PC-9 (cell line): Measurements from ENCODE around the gene NEUROG2.
"Not testable (repeated sequence)": the region's sequence is repeated elsewhere in the genome, so short reads cannot be mapped to it uniquely, and the experiment has no call there.

Experiments
- EZH2 ChIP-seq: fragments of 200-600 bp; sonication (generic); IDR thresholded peaks from 2 replicates; pipeline ENCODE4 v1.8.0; 2017; ENCODE audit warnings: antibody characterized with exemption, low read depth
- TF ChIP-seq, protein P1 (sequence below): fragments of 200-600 bp; sonication (generic); conservative IDR thresholded peaks from 2 replicates; pipeline ENCODE4 v1.6.1; 2017; ENCODE audit warnings: mixed run types, antibody characterized with exemption, mild to moderate bottlenecking, moderate library complexity

DNA sequence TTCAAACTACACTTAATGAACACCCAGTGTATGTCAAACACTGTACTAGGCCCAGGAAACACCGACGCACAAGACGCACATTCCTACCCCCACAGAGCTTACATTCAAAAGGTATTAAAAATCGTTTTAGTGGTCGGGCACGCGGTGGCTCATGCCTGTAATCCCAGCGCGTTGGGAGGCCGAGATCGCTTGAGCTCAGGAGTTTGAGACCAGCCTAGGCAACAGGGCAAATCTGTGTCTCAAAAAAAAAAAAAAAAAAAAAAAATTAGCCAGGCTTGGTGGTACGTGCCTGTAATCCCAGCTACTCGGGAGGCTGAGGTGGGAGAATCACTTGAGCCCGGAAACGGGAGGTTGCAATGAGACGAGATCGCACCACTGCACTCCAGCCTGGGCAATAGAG is 6.5 kb upstream of the NEUROG2 start:
- TF ChIP-seq, protein P1, sequence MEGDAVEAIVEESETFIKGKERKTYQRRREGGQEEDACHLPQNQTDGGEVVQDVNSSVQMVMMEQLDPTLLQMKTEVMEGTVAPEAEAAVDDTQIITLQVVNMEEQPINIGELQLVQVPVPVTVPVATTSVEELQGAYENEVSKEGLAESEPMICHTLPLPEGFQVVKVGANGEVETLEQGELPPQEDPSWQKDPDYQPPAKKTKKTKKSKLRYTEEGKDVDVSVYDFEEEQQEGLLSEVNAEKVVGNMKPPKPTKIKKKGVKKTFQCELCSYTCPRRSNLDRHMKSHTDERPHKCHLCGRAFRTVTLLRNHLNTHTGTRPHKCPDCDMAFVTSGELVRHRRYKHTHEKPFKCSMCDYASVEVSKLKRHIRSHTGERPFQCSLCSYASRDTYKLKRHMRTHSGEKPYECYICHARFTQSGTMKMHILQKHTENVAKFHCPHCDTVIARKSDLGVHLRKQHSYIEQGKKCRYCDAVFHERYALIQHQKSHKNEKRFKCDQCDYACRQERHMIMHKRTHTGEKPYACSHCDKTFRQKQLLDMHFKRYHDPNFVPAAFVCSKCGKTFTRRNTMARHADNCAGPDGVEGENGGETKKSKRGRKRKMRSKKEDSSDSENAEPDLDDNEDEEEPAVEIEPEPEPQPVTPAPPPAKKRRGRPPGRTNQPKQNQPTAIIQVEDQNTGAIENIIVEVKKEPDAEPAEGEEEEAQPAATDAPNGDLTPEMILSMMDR = not testable (repeated sequence)
- TF ChIP-seq EZH2 = not testable (repeated sequence)
